ENCODE results near the gene OCLN.
"Not testable (repeated sequence)": the region's sequence is repeated elsewhere in the genome, so short reads cannot be mapped to it uniquely, and the experiment has no call there.

The OCLN gene

DNA sequence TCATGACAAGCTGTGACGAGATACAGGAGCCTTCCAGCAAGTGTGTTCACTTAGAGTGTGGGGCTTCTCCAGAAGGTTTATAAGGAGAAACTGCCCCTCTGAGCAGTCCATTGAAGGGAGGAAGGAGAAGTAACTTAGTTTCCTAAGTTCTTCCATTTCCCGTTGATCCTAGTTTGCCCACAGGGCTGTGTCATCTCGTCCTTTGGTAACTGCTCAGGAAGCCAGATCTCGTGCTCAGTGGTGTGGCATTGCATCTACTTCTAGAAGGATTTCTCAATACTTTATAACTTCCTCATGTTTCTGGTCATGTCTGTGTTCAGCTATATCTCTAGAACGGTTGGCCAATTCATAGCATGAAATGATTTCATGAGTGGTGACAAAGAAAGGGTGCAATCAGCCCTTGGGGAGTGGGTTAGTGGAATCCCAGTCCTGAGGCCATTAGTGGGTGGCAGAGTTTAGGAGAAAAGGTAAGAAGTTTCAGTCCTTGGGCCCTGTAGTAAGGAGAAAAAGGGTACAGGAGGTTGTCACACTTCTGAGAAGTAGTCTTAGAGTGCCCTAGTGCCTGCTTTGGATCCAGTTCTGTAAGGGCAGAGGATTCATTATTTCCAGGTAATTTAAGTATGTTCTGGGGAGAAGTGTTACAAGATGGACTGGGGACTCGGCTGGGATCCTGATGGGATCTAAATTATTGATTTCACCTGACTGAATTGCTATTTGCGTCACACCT lies 103.7 kb downstream of the OCLN start:
- DNase-seq (ENCODE audit: low read depth in 1 of 2, low spot score in 1 of 2): peak in 1 of 2 experiments; percentile 43
- not testable (repeated sequence) for H3K4me3 ChIP-seq (replicated peaks; ENCODE audit: insufficient read depth, low read length); H3K27me3 ChIP-seq (ENCODE audit: insufficient read depth, poor library complexity, severe bottlenecking); H3K27ac ChIP-seq (replicated peaks)

- not testable (repeated sequence) for H3K27ac ChIP-seq (replicated peaks); H3K4me3 ChIP-seq (replicated peaks; ENCODE audit: insufficient read depth, low read length); H3K27me3 ChIP-seq (ENCODE audit: insufficient read depth, poor library complexity, severe bottlenecking)
- TF ChIP-seq SPI1 (IDR thresholded peaks at IDR 0.05; ENCODE audit: borderline replicate concordance, low read depth): peak; percentile 67
- DNase-seq (ENCODE audit: low read depth in 1 of 2, low spot score in 1 of 2): peak in 1 of 2 experiments; percentile 1
Observed at GRCh38 chr5:69601947-69602346, 109.4 kb downstream of the OCLN start.

DNA sequence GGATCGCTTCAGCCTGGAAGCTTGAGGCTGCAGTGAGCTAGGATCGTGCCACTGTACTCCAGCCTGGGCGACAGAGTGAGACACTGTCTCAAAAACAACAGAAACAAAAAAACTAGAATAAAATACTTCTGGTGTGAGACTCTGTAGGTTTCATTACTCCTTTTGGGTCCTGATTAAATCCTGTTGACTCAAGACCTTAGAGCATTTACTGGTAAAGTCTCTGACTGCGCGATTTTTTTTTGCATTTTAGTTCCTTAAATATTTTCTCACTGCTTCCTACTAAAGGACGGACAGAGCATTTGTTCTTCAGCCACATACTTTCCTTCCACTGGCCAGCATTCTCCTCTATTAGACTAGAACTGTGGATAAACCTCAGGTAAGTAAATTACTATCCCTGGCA lies 114.2 kb downstream of the OCLN start:
- H3K27ac ChIP-seq (replicated peaks); H3K4me3 ChIP-seq (replicated peaks; ENCODE audit: insufficient read depth, low read length): not testable (repeated sequence)
- DNase-seq (ENCODE audit: low read depth in 1 of 2, low spot score in 1 of 2): peak in 1 of 2 experiments; percentile 1

More for the DNA sequence above, 114.2 kb downstream of the OCLN start:
- H3K27me3 ChIP-seq (ENCODE audit: insufficient read depth, poor library complexity, severe bottlenecking): not testable (repeated sequence)

Measured in HL-60 (cell line).